ENCODE results near the gene TFPI. TPM values are rescaled to one million over a fixed set of nuclear protein-coding genes. Genes with fewer than 3 reads are reported as not detected.
"Not testable (repeated sequence)": the region's sequence is repeated elsewhere in the genome, so short reads cannot be mapped to it uniquely, and the experiment has no call there.

TFPI gene
- total RNA-seq, 1 donor from 2014 or later, result 366 TPM

DNA sequence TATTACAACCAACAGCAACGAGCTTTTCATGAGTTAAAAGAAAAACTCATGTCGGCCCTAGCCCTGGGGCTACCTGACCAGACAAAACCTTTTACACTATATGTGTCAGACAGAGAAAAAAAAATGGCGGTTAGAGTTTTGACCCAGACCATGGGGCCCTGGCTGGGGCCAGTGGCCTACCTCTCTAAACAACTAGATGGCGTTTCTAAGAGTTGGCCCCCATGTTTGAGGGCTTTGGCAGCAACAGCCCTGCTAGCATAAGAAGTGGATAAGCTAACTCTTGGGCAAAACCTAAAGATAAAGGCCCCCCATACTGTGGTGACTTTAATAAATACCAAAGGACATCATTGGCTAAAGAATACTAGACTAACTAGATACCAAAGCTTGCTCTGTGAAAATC is 39.3 kb downstream of the TFPI start:
- TF ChIP-seq, protein P1, sequence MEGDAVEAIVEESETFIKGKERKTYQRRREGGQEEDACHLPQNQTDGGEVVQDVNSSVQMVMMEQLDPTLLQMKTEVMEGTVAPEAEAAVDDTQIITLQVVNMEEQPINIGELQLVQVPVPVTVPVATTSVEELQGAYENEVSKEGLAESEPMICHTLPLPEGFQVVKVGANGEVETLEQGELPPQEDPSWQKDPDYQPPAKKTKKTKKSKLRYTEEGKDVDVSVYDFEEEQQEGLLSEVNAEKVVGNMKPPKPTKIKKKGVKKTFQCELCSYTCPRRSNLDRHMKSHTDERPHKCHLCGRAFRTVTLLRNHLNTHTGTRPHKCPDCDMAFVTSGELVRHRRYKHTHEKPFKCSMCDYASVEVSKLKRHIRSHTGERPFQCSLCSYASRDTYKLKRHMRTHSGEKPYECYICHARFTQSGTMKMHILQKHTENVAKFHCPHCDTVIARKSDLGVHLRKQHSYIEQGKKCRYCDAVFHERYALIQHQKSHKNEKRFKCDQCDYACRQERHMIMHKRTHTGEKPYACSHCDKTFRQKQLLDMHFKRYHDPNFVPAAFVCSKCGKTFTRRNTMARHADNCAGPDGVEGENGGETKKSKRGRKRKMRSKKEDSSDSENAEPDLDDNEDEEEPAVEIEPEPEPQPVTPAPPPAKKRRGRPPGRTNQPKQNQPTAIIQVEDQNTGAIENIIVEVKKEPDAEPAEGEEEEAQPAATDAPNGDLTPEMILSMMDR (IDR thresholded peaks at IDR 0.05), result no peak
- intact Hi-C loops (cut with DNase I), result no loop called here

DNA sequence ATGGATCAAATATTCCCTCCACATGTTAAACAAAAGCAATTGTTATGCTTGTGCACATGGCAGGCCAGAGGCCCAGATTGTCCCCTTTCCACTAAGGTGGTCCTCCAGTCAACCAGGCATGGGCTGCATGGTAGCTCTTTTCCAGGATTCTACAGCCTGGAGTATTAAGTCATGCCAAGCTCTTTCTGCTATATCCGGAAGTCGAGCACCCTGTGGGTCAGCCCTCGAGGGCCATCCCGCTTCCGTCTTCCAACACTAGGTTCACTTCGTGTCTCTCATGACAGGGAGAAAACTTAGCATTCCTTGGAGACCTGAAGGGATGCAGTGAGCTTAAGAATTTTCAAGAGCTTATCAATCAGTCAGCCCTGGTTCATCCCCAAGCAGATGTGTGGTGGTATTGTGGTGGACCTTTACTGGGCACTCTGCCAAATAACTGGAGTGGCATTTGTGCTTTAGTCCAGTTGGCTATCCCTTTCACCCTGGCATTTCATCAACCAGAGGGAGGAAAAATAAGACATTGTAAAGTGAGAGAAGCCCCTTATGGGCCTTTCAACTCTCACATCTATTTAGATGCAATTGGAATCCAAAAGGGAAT is 39.9 kb downstream of the TFPI start:
- peaks cover 12% of the 10 kb centered on the region for H3K9me3 ChIP-seq
- DNase-seq; H3K36me3 ChIP-seq; H3K4me1 ChIP-seq; ATAC-seq; H3K27me3 ChIP-seq; H3K27ac ChIP-seq; intact Hi-C loops (cut with DNase I); H3K4me3 ChIP-seq: not testable (repeated sequence)

More for the DNA sequence above, 39.3 kb downstream of the TFPI start:
- Histone ChIP-seq H3K36me3 (peaks cover 12% of the 10 kb centered on the region), H3K27me3 (no peaks in the 10 kb centered on the region), H3K9me3 (peaks cover 7% of the 10 kb centered on the region), H3K4me3 (no peak overlapping the region), H3K4me1 (no peaks in the 10 kb centered on the region), H3K27ac (no peak overlapping the region)
- DNase-seq, result no peak
- ATAC-seq, result no peak

DNA sequence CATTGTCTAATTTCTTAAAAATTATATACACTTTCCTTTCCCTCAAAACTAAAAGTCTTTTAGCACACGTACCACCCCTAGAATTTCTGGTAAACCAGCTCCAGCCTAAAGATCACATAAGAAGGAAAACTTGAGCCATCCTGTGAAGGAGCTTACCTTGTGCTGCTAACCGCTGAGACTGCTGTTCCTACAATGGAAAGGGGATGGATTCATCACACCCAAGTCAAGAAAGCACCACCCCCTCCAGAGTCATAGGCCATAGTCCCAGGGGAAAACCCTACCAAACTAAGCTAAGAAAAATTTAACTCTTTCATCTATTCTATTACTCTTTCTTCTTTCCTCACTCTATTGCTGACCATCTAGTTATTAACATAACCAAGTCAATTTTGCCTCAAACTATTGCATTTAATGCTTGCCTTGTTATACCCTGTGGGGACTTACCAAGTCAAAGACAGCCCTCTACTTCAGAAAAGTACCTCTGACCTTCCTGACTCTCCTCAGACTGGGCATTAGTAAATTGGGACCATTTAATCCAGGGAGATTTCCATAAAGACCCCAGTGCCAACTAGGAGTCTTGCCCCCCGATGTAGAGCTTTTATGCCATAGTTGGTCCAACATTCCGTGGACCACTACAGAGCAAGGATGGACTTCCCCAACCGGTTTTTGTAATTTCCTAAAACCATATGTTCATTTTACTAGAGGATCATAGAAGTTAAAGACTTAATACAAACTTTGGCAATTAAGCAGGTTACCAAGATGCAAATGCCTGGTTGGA is 40.6 kb downstream of the TFPI start:
- H3K27ac ChIP-seq; ATAC-seq; intact Hi-C loops (cut with DNase I); H3K4me3 ChIP-seq; H3K36me3 ChIP-seq; H3K27me3 ChIP-seq; DNase-seq; H3K4me1 ChIP-seq: not testable (repeated sequence)
- peaks cover 14% of the 10 kb centered on the region for H3K9me3 ChIP-seq

DNA sequence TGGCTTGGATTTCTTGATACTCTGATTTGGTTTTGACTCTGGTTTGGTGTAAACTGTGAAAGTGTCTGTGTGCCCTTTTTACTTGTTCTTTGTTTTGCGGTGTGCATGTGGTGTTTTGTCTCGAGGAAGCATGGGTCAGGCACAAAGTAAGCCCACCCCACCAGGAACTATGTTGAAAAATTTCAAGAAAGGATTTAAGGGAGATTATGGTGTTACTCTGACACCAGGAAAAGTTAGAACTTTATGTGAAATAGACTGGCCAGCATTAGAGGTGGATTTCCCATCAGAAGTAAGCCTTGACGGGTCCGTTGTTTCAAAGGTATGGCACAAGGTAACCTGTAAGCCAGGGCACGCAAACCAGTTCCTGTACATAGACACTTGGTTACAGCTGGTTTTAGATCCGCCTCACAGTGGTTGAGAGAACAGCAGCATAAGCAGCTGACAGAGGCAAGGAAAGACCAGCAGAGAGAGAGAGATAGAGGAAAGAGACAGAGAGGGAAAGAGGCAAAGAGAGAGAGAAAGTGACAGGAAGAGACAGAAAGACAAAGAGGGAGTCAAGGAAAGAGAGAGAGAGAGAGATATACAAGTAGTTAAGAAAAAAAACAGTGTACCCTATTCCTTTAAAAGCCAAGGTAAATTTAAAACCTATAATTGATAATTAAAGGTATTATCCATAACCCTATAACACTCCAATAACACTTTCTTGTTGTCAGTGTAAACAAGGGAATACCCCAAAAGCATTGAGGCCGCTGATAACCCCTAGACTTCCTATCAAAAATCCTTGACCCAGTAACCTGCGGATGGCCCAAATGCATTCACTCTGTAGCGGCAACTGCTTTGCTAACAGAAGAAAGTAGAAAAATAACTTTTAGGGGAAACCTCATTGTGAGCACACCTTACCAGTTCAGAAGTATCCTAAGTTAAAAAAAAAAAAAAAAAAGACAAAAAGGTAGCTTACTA is 42.6 kb downstream of the TFPI start:
- Histone ChIP-seq H3K9me3 (peaks cover 10% of the 10 kb centered on the region), H3K4me1 (no peaks in the 10 kb centered on the region), H3K36me3 (no peaks in the 10 kb centered on the region), H3K27ac (no peak overlapping the region), H3K27me3 (no peaks in the 10 kb centered on the region), H3K4me3 (no peak overlapping the region)
- DNase-seq, result no peak
- TF ChIP-seq, protein P1 (IDR thresholded peaks at IDR 0.05), result no peak
- ATAC-seq, result no peak
- intact Hi-C loops (cut with DNase I), result no loop called here

DNA sequence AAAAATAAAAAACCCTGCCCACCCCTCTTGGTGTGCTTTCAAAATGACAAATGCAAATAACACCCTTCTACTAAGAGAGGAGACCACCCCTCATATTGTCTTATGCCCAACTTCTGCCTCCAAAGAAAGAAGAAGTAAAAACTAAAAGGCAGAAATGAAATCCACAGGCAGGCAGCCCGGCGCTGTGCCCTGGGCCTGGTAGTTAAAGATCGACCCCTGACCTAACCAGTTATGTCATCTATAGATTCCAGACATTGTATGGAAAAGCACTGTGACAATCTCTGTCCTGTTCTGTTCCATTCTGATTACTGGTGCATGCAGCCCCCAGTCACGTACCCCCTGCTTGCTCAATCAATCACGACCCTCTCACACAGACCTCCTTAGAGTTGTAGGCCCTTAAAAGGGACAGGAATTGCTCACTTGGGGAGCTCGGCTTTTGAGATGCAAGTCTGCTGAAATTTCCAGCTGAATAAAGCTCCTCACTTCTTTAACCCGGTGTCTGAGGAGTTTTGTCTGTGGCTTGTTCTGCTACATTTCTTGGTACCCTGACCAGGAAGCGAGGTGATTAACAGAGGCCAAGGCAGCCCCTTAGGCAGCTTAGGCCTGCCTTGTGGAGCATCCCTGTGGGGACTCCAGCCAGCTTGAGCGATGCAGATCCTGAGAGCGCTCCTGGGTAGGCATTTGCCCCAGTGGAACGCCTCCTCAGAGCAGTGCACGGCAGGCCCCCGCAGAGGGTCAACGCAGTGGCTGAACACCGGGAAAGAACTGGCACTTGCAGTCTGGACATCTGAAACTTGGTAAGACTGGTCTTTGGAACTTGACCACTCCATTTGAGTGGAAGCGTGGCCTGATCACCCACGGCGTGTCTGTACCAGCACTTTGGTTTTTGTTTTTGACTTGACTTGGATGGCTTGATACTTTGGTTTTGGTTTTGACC is 43.5 kb downstream of the TFPI start:
- ATAC-seq; DNase-seq; intact Hi-C loops (cut with DNase I); H3K27ac ChIP-seq; H3K27me3 ChIP-seq; H3K4me1 ChIP-seq; H3K36me3 ChIP-seq; H3K4me3 ChIP-seq: not testable (repeated sequence)
- peaks cover 10% of the 10 kb centered on the region for H3K9me3 ChIP-seq

DNA sequence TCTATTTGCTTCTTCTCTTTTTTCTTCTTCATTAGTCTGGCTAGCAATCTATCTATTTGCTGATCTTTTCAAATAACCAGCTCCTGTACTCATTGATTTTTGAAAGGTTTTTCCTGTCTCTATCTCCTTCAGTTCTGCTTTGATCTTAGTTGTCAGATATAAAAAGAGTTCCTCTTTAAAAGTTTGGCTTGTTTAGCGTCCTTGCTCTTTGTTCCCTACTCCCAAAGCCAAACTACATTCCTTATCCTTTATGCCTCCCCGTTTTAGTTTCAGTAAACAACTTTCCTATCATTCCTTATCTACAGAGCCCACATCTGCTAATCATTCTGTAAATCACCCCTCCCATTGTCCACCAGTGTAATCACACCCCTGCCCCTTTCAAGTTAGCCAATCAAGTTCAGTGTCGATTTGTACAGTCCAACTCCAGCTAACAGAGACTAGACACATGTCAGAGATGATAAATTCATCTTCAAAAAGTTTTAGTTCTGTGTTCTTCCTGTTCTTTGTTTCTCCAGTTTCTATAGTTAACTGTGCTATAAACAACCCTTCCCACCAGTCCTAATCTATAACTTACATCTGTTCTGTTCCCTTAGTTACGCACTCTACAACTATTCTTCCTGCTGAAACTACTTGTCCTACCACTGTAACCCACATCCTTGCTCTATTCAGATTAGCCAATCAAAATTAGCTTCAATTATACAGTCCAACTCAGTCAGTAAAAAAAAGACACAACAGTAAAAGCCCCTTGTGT is 44.4 kb downstream of the TFPI start:
- ATAC-seq, result peak; percentile 51
- Histone ChIP-seq H3K9me3 (peaks cover 10% of the 10 kb centered on the region), H3K4me3 (no peak overlapping the region), H3K27ac (no peak overlapping the region), H3K36me3 (no peaks in the 10 kb centered on the region), H3K4me1 (no peaks in the 10 kb centered on the region), H3K27me3 (no peaks in the 10 kb centered on the region)
- TF ChIP-seq, protein P1 (IDR thresholded peaks at IDR 0.05), result no peak
- intact Hi-C loops (cut with DNase I), result no loop called here
- no peak for DNase-seq
